Upper lobe of right lung (tissue), 1 donor: ENCODE data around the gene VEGFC. TPM values are rescaled to one million over a fixed set of nuclear protein-coding genes. Genes with fewer than 3 reads are reported as not detected.

ENCODE experiments used
- ATAC-seq: fragments of 200-7000 bp; cut with Tn5 transposase; one replicate; pipeline ENCODE4 v1.9.1; 2020; ENCODE audit warnings: mild to moderate bottlenecking, moderate library complexity
- DNase-seq: peaks from one replicate; pipeline ENCODE4 v3.0.0-alpha.2; 2020
- H3K27ac ChIP-seq: fragments of 200-600 bp; one replicate; pipeline ENCODE4 v1.8.0; 2022
- H3K27me3 ChIP-seq: fragments of 200-600 bp; one replicate; pipeline ENCODE4 v1.8.0; 2022; ENCODE audit warnings: mild to moderate bottlenecking
- H3K36me3 ChIP-seq: fragments of 200-600 bp; one replicate; pipeline ENCODE4 v1.8.0; 2022
- H3K4me1 ChIP-seq: fragments of 200-600 bp; one replicate; pipeline ENCODE4 v1.8.0; 2022
- H3K4me3 ChIP-seq: fragments of 200-600 bp; one replicate; pipeline ENCODE4 v1.8.0; 2022; ENCODE audit warnings: mild to moderate bottlenecking
- H3K9me3 ChIP-seq: fragments of 200-600 bp; one replicate; pipeline ENCODE4 v1.8.0; 2022
- intact Hi-C: fragments of 100-400 bp; cut with DNase I; formaldehyde crosslinking; loops from one replicate; pipeline ENCODE4 v1.11.0; 2022
- total RNA-seq: library from RNA; stranded (reverse); fragmentation: NEBNext Ultra II Directional; extraction: Animal tissue kit (Norgen Biotek cat#: 25700); gene quantifications from one replicate; pipeline ENCODE4 v1.2.1, GENCODE V29; 2021
- TF ChIP-seq, protein P1 (sequence below): fragments of 200-600 bp; IDR thresholded peaks from one replicate; pipeline ENCODE4 v1.8.0; 2022; ENCODE audit warnings: antibody characterized with exemption
- donor health status: DM: no; HTN: yes; CAD: no; lungs with severe emphysema.

The VEGFC gene
- total RNA-seq, 1 donor from 2014 or later: 19.0 TPM

DNA sequence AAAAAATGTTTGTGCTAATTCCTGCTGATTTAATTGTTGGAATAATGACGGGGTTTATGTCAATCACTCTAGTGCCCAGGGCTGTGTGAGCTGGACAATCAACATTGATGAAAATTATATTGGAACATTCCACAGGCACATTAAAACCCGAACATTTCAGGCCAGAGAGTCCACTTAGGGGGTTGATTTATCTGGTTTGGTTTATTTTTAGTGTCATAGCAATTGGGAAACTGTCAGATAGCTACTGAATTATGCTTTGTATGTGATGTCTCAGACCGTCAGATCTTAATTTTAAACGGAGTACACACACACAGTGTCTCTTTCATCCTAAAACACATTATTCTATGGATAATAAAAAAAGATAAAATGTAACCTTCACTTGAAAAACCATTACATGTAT is 51.5 kb downstream of the VEGFC start:
- no peak for DNase-seq
- H3K4me3 ChIP-seq: no peak overlapping the region
- H3K27me3 ChIP-seq: no peaks in the 10 kb centered on the region
- no peaks in the 10 kb centered on the region for H3K4me1 ChIP-seq
- intact Hi-C loops: no loop called here
- TF ChIP-seq, protein P1, sequence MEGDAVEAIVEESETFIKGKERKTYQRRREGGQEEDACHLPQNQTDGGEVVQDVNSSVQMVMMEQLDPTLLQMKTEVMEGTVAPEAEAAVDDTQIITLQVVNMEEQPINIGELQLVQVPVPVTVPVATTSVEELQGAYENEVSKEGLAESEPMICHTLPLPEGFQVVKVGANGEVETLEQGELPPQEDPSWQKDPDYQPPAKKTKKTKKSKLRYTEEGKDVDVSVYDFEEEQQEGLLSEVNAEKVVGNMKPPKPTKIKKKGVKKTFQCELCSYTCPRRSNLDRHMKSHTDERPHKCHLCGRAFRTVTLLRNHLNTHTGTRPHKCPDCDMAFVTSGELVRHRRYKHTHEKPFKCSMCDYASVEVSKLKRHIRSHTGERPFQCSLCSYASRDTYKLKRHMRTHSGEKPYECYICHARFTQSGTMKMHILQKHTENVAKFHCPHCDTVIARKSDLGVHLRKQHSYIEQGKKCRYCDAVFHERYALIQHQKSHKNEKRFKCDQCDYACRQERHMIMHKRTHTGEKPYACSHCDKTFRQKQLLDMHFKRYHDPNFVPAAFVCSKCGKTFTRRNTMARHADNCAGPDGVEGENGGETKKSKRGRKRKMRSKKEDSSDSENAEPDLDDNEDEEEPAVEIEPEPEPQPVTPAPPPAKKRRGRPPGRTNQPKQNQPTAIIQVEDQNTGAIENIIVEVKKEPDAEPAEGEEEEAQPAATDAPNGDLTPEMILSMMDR: no peak
- no peaks in the 10 kb centered on the region for H3K36me3 ChIP-seq
- no peaks in the 10 kb centered on the region for H3K9me3 ChIP-seq
- no peak overlapping the region for H3K27ac ChIP-seq
- ATAC-seq: no peak

DNA sequence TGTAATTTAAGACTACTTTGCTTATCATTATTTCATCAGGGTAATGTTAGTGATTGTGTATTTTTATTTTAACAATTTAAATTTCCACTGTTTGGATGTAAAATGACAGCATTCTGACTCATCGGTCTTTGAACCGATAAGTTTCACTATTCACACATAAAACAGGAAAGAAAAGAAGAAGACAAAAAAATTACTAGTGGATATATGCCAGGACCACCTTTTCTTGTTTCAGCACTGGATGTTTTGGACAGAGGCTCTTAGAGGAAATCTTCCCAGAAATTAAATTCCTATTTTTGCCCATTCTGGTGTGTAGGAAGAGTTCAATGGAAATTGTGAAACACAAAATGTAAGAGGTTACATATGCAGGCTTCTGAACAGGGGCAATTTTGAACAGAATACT is 57.4 kb downstream of the VEGFC start:
- DNase-seq (no peak), ATAC-seq (no peak)
- Histone ChIP-seq H3K4me1 (peaks cover 3% of the 10 kb centered on the region), H3K4me3 (no peak overlapping the region), H3K36me3 (no peaks in the 10 kb centered on the region), H3K27ac (no peak overlapping the region), H3K9me3 (no peaks in the 10 kb centered on the region), H3K27me3 (no peaks in the 10 kb centered on the region)
- TF ChIP-seq, protein P1: no peak
- intact Hi-C loops: no loop called here

DNA sequence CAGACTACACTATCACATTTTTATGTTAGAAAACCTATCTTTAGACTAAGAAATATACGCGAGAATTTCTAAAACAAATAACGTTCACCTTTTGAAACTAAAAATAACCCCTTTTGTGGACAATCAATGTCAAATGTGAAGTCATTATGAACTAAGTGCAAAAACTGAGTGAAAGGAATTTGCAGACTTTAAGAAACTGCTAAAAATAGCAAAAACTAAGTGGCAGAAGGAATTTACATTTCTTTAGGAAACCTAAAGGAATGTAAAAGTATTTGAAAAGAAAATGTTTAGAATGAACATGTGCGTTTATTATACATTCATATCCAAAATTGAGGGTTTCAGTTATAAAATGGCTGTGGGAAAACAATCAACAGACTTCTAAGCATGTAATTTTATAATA is 58.3 kb downstream of the VEGFC start:
- TF ChIP-seq, protein P1: no peak
- H3K9me3 ChIP-seq: no peaks in the 10 kb centered on the region
- H3K4me3 ChIP-seq: no peak overlapping the region
- no peak for DNase-seq
- H3K27me3 ChIP-seq: no peaks in the 10 kb centered on the region
- no peak for ATAC-seq
- H3K27ac ChIP-seq: no peak overlapping the region
- H3K4me1 ChIP-seq: peaks cover 5% of the 10 kb centered on the region
- intact Hi-C loops: no loop called here
- no peaks in the 10 kb centered on the region for H3K36me3 ChIP-seq

DNA sequence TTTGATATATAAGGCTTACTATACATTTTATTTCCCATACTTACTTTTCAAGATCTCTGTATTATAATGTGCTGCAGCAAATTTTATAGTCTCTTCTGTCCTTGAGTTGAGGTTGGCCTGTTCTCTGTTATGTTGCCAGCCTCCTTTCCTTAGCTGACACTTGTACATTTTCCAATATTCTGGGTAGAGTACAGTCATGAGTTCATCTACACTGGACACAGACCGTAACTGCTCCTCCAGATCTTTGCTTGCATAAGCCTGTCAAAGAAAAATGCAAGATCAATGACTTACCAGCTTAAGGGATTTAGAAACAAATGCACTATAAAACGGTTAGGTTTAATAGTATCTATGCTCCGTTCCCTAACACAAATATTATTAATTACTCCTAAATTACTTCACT is 63.2 kb downstream of the VEGFC start:
- Histone ChIP-seq H3K4me3 (no peak overlapping the region), H3K27ac (no peak overlapping the region), H3K9me3 (no peaks in the 10 kb centered on the region), H3K27me3 (no peaks in the 10 kb centered on the region), H3K36me3 (no peaks in the 10 kb centered on the region), H3K4me1 (peaks cover 5% of the 10 kb centered on the region)
- intact Hi-C loops: no loop called here
- TF ChIP-seq, protein P1: no peak
- ATAC-seq (no peak), DNase-seq (no peak)

DNA sequence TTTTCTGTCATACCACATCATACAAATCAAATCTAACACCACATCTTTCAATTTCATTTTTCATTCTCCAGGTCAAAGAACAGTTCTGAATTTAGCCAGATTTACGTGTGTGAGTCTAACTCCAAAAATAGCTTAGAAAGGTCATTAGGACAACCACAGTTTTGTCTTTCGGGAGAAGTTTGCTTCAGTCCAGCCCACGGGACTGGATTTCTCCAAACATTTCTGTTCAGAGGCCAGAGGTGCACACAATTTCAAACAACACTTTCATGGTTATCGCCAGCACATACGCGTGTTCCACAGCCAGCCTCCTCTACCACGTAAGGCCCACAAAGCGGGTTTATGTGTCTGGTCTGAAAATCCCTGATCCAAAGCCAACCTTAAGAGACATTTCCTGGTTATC is 65.9 kb downstream of the VEGFC start:
- Histone ChIP-seq H3K9me3 (no peaks in the 10 kb centered on the region), H3K4me1 (peaks cover 5% of the 10 kb centered on the region), H3K27me3 (no peaks in the 10 kb centered on the region), H3K4me3 (no peak overlapping the region), H3K36me3 (no peaks in the 10 kb centered on the region), H3K27ac (peak overlapping the region; percentile 20)
- TF ChIP-seq, protein P1: no peak
- intact Hi-C loops: no loop called here
- DNase-seq (no peak), ATAC-seq (peak; percentile 28)

DNA sequence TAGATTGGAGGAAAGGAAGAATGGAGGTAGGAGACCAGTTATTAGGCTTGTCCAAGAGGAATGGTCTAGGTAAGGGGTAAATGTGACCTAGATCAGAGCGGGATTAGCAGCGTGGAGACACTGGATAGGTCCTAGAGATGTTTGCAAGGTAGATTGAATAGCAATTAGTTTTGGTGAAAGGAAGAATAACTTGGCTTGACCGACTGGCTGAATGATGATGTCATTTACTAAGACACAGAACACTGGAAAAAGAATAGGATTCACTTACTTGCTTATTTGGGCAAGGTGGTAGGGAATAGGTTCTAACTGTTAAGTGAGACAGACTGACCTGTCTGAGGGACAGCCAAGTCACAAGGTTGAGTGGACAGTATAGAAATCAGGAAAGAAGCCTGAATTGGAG is 71.3 kb downstream of the VEGFC start:
- ATAC-seq: no peak
- H3K4me1 ChIP-seq: no peaks in the 10 kb centered on the region
- H3K36me3 ChIP-seq: no peaks in the 10 kb centered on the region

More for the DNA sequence above, 71.3 kb downstream of the VEGFC start:
- no peak for DNase-seq
- Histone ChIP-seq H3K27ac (no peak overlapping the region), H3K27me3 (no peaks in the 10 kb centered on the region), H3K4me3 (no peak overlapping the region), H3K9me3 (no peaks in the 10 kb centered on the region)
- TF ChIP-seq, protein P1: no peak
- intact Hi-C loops: no loop called here
